Measurements from ENCODE around the gene CAPN9.
"Not testable (repeated sequence)": the region's sequence is repeated elsewhere in the genome, so short reads cannot be mapped to it uniquely, and the experiment has no call there.

CAPN9 gene

DNA sequence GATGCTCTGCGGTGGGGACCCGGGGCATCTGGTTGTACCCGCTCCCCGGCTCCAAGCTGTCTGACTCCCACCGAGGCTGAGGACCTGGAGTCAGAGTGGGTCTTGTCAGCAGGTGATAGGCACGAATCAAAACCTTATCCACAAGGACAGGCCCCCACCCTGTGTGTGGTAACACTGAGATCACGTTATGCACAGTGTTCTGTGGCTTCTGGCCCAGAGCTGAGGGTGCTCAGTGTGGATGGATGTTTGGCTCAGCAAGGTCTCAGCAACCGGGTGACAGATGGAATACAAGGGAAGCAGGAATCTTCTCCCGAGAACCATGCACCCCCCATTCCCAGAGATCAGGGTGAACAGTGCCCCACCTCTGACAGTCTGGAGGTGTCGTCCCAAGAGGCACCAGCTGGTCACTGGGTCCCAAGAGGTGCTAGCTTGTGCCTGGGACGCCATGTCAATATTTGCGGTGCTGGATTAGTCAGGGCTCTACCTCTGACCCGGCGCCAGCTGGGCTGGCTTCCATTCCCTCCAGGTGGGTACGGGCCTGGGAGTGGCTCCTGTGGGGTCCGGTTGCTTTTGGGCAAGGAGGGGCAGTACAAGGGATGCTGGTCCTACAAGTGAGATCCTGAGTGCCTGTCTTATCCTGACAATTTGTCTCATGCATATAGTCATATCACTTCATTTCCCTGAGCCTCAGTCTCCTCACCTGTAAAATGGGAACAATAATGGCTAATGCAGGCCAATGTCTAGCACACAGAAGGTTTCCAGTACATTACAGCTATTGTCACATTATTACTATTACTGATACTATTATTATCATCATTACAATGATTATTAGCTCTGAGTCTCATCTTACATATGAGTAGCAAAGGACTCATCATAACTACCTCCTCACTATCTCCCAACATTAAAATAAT is 957 bp downstream of the CAPN9 start:
- DNase-seq (ENCODE audit: low read depth in 2 of 2), result no peak

DNA sequence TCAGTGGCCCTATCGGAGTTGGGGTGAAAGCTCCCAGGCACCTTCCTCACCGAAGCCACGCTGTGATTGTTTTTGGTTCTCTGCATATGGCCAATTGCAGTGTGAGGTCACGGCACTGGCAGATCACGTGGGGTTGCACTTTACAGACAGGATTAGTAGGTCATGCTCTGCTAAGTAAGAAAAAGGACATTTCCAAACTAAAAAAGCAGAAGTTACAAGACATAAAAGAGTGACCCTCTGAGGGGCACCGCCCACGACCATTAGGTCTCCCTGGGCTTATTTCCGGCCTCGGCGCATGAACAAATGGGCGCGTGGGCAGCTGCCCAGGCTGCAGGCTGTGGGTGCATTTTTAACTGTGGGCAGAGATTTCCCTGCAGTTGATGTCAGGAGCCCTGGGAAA is 2.0 kb downstream of the CAPN9 start:
- no peak for DNase-seq (ENCODE audit: low read depth in 2 of 2)

DNA sequence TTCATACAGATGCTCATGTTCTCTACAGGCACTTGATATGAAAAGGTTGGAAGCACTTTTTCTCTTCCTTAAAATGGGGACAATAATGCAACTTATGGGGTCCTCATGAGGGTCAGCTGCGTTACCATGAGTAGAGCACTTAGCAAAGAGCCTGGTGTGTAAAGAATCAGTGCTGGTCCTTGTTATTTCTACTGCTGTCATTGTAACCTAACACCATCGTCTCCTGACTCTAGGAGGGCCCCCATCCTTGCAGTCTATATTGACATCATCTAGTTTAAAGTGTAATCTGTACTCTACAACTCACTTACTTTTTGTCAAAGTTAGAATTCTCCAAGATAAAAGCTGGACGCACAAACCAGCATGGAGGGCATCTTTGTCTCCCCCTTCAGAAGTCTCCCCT is 2.4 kb downstream of the CAPN9 start:
- DNase-seq (ENCODE audit: low read depth in 2 of 2), result no peak

DNA sequence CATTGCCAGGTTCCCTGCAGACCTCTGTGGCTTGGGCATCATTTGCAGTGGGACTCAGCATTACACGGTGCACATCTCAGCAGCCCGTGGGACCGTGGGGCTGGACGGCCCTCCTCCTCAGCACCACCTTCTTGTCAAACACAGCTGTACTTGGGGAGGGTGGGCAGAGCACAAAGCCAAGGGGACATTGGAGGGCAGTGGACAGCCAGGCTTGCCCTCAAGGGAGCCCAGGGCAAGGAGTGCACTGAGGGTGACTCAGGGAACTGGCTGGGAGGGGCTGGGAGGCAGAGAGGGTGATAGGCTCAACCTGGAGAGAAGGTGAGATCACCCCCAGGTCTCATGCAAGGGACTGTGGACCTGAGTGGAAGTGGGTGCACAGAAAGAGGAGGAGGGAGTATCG is 3.4 kb downstream of the CAPN9 start:
- no peak for DNase-seq (ENCODE audit: low read depth in 2 of 2)

DNA sequence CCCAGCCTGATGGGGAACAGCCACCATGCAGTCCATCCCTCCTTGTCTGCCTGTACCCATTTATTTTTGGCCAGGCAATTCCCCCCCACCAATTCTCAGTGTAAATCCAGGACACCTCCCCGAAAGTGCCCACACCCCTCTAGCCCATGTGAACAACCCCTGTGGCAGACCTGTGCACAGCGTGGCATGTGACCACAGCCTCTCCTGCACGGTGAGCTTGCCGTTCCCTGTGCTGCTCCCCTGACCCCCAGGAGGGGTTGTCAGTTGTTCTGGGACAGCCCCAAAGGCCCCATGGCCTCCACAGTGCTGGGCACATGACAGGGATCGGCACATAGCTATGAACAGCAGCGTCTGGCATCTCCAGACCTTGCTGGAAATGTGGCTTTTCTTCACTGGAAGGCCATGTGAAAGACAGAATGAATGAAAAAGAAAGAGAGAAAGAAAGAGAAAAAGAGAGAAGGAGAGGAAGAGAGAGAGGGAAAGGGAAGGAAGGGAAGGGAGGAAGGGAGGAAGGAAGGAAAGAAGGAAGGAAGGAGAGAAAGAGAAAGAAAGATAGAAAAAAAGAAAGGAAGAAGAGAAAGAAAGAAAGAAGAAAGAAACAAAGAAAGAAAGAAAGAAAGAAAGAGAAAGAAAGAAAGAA is 3.9 kb downstream of the CAPN9 start:
- no peak for DNase-seq (ENCODE audit: low read depth in 2 of 2)

DNA sequence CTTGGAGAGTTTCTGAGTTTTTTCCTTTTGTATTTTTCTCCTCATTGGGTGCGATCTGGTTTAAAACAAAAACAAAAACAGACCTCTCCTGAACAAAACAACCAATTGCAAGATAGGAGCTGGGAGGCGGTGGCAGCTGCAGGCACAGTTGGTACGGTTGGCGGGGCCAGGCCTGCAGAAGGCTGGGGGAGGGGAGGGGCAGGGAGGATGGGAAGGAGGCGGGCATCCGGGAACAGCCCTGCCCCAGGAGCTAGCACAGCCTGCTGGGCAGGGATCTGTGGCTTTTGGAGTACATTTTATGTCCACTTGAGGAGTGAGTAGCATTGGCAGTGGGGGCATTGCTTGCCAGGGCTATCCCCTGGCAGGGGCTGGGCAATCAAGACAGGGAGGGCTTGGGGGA is 5.2 kb downstream of the CAPN9 start:
- DNase-seq (ENCODE audit: low read depth in 2 of 2), result no peak

DNA sequence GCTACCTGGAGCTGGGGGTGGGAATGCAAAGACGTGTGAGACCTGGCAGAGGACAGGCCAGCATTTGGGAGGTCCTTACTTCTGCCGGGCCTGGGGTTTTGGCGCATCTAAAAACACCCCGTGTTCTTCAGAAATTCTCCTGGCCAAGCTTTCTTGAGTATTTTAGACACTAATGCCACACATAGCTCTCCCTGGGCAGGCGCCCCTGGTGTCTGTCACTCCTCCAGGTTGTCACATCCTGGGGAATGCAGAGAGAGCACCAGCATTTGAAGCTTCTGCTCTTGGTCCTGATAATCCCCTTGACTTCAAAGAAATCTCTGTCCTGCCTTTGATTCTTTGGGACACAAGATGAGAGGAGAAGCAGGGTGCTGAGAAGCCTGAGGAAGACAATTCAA is 6.0 kb downstream of the CAPN9 start:
- no peak for DNase-seq (ENCODE audit: low read depth in 2 of 2)

DNA sequence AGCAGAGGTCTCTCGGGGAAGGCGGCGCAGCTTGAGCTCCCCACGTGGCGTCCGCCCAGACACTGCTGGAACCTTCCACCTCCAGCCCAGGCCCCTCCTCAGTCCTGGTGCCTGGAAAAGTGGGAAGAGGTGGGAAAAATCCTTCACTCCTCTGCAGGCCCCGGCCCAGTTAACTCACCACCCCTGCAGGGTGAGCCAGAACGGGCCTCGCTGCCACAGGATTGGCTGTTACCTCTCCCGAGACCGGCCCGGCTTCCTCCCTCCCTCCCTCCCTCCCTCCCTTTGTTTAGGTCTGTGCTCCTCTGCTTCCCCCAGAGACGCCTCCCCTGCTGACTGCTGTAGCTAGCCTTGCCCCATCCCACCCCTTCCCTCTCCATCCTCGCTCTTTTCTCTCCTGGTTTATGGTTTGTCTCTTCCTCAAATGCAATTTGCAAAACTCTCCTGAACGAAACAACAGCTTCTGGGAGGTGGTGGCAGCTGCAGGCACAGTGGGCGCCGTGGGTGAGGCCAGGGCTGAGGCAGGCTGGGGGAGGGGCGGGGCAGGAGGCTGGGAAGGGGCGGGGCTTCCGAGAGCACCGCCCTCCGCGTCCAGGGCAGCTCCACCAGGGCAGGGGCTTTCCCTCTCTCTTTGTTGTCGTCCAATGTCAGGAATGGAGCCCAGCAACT is 6.5 kb downstream of the CAPN9 start:
- peak in 1 of 2 donors; percentile 5 for DNase-seq (ENCODE audit: low read depth in 2 of 2)

DNA sequence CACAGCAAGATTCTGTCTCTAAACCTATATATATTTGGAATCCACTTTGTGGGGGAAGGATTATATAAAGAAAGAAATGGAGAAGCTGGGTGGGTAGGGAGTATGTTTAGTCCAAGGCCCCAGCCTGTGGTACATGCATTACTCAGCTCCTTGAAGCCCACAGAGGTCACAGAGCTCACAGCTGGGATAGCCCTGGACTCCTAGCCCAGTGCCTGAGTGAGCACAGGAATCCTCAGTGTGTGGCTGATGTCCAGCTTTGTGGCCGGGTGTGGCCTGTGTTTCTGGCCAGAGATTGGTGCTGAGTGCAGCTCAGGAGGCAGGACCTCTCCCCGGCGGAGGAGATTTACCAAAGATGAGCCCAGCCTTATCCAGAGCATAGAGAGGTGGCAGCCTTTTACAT is 7.6 kb downstream of the CAPN9 start:
- no peak for DNase-seq (ENCODE audit: low read depth in 2 of 2)

DNA sequence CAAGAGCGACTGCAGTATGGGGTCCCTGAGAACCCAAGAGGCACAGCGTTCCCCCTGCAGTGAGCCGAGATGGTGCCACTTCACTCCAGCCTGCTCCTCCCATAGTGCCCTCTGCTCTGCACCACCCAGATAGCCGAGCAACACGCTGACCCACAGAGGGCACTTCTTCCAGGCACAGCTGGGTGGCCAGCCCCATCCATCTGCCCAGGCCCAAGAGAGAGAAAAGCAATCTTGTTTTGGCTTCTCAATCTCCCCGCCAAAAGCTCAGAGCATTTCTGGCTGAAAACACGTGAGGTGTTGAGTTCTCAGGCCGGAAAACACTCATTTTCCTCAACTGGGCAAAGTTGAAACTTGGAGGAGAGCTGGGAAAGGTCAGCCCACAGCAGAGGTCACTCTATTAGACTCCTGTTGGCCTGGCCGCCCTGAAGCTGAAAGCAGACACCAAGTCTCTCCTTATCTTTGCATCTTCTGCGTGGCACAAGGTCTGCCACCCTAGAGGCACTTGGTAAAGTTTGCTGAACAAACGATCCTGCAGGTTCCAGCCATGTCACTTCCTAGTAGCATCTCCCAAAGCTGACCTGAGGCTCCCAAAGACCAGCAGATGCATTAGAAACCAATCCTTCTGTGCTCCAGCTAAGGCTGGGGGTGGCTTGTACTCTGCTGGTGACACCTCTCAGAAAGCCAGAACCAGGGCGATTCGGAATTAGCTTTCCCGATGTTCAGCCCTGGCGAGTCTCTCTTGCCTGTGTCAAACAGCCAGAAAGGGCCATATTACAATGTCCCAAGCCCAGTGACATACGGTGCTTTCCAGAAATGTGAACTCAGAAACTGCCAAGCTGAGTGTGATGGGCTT is 10.9 kb downstream of the CAPN9 start:
- DNase-seq (ENCODE audit: low read depth in 2 of 2), result no peak

DNA sequence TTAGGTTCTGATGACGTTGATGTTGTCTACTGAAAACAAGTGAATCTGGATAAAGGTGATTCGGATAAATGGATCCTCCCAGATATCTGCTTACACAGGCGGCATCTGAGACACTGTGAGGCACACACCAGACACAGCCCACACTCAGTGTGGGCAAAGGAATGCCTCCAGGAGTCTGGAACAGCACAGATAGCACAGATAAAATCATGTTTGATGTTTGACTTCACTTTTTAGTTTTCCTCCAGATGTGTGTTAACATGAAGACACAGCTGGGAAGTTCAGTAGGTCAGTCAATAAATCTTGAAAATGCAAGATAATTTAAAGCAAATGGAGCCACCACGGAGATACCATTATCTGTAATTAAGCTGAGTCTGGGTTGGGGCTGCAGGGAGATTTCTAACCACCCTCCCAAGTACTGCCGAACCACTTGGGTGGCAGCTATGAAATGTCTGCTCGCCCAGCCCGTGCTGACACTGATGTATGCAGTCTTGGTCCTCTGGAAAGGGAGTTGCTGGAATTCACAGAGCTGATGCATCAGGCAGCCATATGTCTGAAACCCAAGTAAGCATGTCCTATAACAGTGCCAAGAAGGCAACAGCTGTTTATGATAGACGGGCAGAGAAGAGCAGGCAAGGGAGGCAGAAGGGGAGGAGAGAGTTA is 11.7 kb downstream of the CAPN9 start:
- DNase-seq (ENCODE audit: low read depth in 2 of 2), result no peak

DNA sequence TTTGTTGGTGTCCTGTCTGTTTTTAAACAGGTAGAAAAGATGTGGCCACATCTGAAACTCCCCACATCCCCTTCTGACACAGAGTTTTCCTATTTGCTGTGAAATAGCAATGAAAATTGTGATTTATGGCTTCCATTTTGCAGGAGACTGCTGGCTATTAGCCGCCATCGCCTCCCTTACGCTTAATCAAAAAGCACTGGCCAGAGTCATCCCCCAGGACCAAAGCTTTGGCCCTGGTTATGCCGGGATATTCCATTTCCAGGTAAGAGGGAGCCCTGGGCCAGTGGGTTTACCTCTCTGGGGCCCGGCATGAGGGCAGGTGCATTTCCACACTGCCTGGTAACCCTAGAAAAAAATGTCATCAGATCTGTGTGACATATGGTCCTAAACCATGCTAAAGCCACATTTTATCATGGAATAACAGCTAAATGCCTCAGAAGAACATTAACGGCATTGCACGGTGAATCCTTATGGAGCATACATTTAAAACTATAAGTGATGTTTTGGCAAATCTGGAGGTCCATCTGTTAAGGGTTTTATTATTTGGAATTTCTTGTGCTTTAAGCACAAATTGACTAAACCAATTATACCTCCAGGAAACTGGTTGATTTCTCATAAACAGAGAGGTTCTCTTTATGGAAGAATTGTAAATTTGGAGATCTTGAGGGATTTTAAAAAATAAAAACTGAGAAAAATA is 12.3 kb downstream of the CAPN9 start:
- no peak for DNase-seq (ENCODE audit: low read depth in 2 of 2)

DNA sequence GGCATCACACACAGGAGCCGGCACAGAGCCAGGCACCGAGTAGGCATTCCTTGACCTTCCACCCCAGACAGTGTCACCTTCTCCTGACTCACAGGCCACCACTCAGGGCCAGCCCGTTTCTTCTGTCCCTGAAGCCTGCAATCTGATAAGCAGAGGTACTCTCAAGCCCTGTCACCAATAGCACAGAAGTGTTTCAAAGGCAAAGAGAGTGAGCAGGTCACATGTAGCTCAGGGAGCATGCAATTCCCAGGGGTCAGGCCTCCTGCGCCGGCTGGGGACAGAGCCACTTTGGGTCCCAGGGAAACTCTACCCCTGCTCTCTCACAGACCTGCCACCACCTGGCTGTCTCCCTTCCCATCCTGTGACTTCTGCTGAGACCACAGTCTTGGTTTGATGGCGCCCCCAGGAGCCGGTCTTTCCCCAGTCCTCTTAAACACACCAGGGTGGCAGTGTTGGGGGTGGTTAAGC is 13.2 kb downstream of the CAPN9 start:
- no peak for DNase-seq (ENCODE audit: low read depth in 2 of 2)

DNA sequence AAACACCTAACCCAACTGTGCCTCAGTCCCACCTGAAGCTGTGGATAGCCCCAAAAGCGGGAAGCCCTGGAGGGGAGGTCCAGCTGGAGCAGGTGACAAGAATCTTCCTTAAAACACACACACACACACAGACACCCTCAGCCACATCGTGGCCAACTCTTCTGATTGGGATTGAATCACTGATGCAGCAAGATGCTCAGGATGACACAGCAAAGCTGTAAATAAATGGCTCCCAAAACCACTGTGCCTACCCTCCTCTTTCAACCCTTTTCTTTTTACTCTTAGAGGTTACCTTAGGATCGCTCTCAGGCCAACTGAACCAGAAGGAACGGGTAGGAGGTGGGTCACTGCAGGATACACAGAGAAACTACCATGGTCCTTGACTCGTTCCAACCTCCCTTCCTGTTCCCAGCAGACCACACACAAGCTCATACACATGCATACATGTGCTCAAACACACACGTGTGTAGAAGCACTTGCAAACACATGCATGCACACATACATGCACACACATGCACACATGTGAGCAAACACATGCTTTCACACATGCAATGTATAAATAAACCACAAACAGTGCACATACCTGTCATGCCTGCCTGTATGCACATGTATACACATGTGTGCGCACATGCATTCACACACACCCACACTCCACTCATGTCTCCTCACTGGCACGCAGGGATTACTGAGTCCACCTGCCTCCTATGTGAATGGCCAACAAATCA is 14.4 kb downstream of the CAPN9 start:
- no peak for DNase-seq (ENCODE audit: low read depth in 2 of 2)

DNA sequence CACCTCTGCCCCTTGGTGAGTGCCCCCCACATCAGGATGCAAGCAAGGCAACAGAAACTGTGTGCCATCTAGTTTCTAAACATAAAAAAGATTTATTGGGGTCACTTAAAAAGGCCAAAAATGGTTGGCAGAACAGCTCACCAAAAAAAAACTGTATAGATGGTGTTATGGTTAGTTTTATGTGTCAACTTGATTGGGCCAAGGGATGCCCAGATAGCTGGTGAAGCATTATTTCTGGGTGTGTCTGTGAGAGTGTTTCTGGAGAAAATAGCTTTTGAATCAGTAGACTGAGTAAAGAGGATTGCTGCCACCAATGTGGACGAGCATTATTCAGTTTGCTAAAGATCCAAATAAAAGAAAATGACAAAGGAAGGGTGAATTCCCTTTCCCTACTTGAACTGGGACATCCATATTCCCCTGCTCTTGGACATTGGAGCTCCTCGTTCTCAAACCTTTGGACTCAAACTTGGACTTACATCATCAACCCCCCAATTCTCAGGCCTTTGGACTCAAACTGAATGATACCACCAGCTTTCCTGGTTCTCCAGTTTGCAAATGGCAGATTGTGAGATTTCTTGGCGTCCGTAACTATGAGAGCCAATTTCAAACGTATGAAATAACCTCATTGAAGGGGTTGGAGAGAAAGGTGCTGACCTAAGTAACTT is 16.9 kb downstream of the CAPN9 start:
- no peak for DNase-seq (ENCODE audit: low read depth in 2 of 2)

DNA sequence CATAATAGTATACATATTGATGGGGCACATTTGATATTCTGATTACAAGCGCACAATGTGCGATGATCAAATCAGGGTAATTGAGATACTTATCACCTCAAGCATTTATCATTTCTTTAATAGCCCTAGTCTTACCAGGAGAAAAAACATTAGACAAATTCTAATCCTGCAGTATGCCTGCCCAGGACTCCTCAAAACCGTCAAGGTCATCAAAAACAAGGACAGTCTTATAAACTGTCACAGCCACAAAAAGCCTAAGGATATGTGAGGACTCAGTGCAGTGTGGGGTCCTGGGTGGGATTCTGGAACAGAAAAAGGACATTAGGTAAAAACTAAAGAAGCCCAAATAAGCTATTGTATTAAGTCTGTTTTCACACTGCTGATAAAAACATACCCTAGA is 19.1 kb downstream of the CAPN9 start:
- no peak for DNase-seq (ENCODE audit: low read depth in 2 of 2)

DNA sequence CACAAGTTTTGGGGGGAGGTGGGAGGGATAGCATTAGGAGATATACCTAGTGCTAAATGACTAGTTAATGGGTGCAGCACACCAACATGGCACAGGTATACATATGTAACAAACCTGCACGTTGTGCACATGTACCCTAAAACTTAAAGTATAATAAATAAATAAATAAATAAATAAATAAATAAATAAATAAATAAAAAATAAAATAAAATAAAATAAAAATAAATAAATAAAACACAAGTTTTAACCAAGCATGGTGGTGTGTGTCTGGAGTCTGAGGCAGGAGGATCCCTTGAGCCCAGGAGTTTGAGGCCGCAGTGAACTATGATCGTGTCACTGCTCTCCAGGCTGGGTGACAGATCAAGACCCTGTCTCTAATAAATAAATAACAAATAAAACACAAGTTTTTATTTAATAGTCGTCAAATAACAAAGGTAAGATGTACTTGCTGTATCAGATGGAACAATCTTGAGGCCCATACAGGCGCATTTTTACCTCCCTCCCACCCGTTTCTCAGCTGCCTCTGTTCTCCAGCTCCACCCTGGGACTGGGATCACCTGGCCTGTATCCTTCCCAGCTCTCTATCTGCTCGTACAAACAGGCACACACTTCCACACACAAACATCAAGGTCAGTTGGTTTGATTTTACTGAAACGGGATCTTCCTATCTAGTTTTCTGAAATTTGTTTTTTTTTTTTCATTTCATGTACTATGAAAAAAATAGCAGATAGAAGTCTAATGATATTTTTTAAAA is 20.8 kb downstream of the CAPN9 start:
- not testable (repeated sequence) for DNase-seq (ENCODE audit: low read depth in 2 of 2)

DNA sequence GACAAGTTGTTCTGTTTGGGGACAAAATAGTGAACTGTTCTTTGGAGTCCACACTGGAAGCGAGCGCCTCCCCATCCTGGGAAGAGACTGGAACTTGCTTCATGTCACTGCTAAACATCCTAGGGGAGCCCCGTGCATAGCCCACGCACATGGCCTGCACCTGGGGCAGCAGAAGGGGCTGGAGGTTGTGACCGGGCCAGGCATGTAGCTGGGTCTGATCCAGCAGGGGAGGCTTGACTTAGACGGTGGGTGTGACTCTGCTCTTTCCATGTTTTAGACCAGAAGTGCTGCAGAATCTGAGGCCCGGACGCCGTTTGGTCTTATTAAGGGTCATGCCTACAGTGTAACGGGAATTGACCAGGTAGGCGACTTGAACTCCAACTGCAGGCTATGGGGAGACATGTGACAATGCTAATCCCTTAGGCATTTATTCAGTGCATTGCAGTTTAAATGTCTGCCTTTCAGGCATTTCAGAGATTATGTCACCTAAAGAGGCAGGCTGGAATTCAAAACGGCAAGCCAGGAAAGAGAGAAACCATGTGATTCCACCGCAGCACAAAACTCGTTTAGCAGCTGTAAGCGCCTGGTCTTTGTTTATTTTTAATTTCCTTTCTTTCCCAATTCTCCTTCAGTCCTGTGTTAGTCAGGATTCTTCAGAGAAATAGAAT is 21.8 kb downstream of the CAPN9 start:
- no peak for DNase-seq (ENCODE audit: low read depth in 2 of 2)

All from activated CD4-positive, alpha-beta T cell treated with anti-CD3 and anti-CD28 coated beads for 24 hours (primary cell).